Stimulated activated CD8-positive, alpha-beta memory T cell treated with anti-CD3 and anti-CD28 coated beads, Interleukin-4, amount 100 ng/mL, for 48 hours (primary cell): ENCODE measurements around the gene PBX3.
"Not testable (repeated sequence)": the region's sequence is repeated elsewhere in the genome, so short reads cannot be mapped to it uniquely, and the experiment has no call there.

ENCODE experiments used
- DNase-seq: peaks from one replicate; pipeline ENCODE4 v3.0.0-alpha.2; 2020

The PBX3 gene

GRCh38 chr9:125749287-125749935 is 2.2 kb downstream of the PBX3 start:
- DNase-seq: no peak

GRCh38 chr9:125749951-125750626 is 2.9 kb downstream of the PBX3 start:
- DNase-seq: no peak

DNA sequence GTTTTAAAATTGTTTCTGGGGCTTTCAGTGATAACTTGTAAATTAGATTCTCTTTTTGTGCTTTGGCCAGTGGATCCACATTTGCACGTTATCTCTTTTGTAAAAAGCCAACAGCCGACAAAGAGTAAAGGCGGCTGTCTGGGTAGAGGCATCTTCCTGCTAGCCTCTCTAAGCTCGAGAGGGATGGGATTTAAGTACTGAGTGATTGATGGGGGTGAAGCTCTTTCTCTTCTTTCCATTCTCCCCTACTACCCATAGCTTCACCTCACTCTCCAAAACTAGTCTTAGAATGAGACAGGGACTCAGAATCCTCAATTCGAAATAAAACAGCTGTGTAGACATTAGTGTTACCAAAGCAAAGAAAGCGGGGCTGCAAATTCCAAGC is 3.4 kb downstream of the PBX3 start:
- no peak for DNase-seq

DNA sequence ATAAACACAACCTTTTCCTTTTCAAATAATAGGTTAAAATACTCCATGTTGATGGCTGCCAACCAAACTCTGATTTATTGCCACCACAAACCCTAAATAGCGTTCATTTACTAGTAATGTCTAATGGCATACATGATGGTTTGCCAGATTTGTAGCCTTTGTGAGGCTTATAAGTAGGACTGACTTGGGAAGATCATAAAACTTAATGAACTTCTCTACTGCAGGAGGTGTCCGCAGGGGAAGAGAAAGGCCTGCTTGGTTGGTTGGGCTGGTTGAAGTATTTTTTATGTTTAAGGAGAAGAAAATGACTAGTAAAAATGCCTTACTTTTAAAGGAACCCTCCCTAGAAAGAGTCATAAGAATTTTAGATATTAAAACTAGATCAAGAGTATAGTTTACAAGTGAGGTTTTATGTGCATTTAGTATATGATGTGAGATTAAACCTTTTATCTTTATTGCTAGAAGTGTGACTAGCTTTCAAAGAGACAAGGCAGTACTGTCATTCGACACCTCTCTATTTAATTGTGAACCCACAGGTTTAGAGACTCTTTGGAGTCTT is 5.0 kb downstream of the PBX3 start:
- no peak for DNase-seq

GRCh38 chr9:125754096-125754495 is 6.9 kb downstream of the PBX3 start:
- DNase-seq: no peak

DNA sequence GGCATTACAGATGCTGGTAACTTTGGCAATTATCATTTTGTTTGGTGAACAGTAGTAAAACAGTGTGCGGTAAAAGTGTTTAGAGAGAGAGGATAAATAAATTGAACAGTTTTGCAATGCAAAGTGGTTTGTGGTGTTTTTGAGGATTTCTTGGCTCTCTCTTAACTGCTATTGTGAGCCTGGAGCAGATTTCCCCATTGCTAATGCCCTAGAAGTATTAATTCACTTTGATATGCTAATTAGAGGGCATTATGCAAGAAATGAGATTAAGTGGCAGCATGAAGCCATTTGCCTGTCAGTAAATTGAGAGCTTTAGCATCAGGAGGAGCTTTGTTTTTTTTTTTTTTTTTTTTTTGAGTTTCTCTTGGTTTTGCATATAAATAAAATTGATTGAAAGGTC is 8.2 kb downstream of the PBX3 start:
- no peak for DNase-seq

DNA sequence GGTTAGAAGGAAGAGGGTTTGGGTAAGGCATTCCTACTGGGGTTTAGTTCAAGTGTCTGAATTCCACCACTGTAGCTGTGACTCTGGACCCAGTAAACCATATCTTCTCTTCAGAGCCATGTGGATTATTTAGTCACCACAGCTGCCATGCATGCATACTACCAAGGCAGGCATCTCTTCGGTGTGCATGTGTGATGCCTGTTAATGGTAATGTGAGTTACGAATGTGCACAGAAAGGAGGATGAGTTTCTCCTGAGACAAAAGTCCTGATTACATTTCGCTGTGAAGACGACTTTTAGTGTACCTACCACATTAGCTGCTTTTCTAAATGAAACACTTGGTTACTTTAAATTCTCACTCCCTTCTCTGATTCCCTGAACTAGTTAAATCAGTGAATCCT is 9.3 kb downstream of the PBX3 start:
- DNase-seq: no peak

DNA sequence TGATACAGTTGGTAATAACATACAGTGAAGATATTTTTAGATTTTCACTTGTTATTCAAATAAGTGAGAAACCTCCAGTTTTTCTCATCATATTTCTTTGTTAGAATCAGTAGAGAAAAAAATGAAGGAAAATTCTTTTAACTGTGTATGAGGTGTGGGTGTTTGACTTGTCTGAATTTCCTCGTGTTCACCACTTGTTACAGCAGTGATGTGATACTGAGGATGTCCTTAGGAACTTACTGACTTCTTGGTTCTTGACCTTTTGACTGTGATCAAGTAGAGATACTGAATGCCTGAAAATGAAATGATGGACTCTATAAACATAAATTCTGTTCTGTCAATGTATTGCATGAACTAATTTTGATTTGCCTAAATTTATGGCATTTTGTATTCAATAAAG is 10.7 kb downstream of the PBX3 start:
- DNase-seq: no peak

DNA sequence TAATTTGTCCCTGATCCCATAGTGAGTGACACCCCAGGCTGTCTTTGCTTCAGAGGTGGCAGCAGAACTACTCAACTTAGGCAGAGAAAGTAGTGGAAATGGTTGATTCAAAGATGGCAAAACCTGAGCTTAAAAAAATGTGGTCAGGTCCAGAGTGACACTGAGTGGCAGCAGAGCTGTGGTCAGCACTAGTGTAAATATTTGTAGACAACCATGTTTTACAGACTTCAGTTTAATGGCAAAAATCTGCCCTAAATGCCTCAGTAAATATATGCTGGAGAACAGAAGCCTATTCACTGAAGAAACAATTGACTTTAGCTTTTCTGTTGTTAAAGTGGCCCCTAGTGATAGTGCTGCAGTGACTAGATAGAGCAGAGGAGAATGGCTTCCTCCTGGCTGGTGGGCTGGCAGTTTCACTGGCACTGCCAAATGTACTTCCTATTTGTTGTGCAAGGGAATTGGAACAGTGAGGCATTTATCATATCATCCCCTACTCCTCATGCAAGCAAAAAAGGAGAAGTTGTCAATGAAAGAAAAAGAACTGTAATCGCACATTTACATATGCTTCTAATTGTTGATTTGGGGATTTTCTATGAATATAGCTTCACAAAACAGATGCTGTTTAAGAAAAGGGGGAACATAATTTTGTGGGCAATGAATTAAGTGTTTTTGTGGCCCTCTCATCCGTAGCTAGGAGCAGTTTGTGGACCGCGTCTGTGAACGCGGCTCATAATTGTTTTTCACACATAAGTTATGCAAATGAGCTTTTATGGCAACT is 12.0 kb downstream of the PBX3 start:
- DNase-seq: no peak

- no peak for DNase-seq
Observed at GRCh38 chr9:125759764-125760129, 12.6 kb downstream of the PBX3 start.

DNA sequence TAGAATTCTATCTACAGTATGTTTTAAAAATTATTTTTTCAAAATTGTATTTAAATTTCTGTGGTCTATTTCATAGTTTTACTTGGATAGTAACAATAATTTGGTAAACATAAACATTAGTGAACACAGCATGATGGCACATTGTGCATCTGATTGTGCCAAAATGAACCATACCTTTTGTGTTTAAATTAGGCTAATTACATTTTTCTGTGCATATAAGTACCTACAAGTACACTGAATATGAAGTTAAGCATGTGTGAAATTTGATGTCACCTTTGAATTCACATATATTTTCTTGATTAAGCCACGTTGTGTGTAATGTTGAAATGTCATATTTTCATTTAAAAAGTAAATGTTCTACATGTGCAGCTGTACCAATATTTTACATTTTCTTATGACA is 13.4 kb downstream of the PBX3 start:
- DNase-seq: no peak

DNA sequence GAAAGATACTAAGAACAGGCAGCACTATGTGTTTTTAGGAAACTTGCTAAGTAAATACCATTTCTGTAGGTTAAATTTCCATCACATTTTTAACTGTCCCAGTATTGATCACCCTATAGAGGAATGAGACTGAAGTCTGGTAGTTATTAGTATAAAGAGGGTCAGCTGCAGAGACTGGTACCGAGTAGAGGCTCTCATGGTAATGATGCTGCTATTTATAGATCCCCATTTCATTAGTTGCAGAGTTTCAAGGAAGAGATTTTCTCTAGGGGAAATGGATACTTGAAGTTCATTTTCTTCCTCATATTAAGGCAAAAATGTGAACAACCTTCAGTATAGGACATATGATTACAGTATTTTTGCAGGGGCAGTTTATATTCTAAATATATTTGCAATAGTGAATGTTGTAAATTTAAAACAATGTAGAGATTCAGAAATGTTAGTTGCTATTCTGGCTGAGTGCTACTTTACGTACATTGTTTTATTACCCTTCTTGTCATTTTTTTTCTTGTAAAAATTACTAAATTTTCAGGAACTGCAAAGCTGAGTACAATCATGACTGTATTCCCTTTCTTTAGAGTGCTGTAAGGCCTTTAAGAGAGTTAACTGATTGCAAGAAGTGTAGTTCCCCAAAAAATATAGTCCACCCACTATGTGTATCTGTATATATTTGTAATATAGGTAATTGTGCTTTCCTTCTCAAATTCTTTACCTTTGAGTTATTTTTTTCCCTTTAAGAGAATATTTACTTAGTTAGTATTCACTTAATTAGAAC is 14.7 kb downstream of the PBX3 start:
- DNase-seq: no peak

DNA sequence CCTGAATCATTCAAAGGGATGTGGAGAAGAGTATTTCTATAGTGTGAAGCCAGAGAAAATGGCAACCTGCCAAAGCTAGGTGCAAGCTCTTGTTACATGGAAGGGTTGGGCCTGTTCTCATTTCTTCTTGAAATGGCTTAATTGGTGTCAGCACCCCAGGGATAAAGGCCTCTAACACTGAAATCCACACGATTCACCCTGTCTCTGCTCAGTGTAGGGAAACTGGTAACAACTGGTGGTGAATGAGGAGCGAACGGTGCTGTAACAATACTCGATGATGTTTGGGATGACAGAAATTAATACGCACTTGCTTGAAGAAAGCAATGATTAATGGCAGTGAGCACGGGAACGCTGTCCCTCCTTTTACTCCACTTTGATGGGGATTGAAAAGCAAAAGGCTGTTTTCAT is 16.2 kb downstream of the PBX3 start:
- DNase-seq: no peak

GRCh38 chr9:125764198-125764597 is 17.0 kb downstream of the PBX3 start:
- DNase-seq: no peak

DNA sequence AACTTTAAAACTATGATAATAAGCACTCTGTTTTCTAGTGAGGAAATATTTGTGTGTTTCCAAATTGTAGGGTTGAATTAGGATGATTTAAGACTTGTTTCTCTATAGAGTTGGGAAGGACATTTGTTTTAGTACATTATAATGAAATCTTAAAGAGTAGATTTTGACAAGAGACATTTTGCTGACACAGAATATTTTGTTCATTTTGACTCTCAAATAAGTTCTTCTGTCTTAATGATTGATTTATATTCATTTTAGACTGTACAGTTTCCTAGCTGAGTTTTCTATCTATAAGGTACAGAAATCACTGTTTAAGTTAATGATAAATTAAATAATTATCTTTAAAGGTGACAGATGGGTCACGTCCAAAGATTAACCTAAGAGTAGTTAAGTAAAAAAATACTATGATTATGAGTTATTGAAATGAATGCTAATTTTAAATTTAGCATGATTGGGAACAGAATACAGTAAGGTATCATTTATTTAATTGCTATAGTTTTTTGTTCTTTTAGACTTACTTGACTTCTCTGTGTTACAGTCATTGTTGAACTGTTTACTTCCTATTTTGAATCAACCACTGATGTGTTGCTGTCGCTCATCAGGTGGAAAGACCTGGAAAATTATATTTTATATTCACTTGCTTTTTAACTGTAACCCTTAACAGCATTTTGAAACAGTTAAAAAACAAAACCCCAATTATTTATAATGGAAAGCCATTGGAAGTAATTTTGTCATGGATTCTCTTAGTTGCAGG is 19.5 kb downstream of the PBX3 start:
- no peak for DNase-seq

- no peak for DNase-seq
Observed at GRCh38 chr9:125767349-125767748, 20.2 kb downstream of the PBX3 start.

DNA sequence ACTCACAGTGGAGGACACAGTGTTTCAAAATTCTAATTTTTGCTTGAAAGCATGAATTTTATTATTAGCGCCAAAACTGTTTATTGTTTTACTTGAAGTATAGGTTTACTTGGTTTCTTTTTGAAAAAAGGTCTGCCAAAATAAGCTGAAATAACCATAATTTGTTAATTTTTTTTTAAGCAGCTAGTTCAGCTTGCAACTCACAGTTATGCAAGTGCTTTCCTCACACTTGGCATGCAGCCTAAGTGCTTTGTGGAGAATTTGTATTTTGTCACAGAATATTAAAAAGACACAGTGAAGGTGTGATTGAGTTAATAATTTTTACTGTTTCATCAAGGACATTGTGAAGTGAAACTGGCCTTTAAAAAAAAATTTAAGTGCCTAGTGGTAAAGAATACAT is 21.6 kb downstream of the PBX3 start:
- no peak for DNase-seq

- no peak for DNase-seq
Observed at GRCh38 chr9:125771037-125771436, 23.9 kb downstream of the PBX3 start.

GRCh38 chr9:125772740-125773139 is 25.6 kb downstream of the PBX3 start:
- no peak for DNase-seq

GRCh38 chr9:125774106-125774505 is 26.9 kb downstream of the PBX3 start:
- no peak for DNase-seq

DNA sequence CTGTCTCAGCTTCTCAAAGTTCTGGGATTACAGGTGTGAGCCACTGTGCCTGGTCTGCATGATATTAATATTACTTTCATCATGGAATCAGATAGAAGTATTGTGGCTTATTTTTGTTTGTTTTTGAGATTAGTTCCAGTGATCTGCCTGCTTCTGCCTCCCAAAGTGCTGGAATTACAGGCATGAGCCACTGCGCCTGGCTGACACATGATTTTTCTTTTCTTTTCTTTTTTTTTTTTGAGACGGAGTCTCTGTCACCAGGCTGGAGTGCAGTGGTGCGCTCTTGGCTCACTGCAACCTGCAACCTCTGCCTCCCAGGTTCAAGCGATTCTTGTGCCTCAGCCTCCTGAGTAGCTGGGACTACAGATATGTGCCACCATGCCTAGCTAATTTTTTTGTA is 29.6 kb downstream of the PBX3 start:
- DNase-seq: not testable (repeated sequence)

- not testable (repeated sequence) for DNase-seq
Observed at GRCh38 chr9:125778538-125779219, 31.5 kb downstream of the PBX3 start.
